SKM-1 (cell line): ENCODE data around the gene CFAP299.

Experiments
- DNase-seq: peaks from one replicate; lab custom pipeline; 2025; ENCODE audit not compliant: unreplicated experiment; lab: John Stamatoyannopoulos, UW

CFAP299 gene

GRCh38 chr4:80387390-80388283, 52.1 kb downstream of the CFAP299 start:
- no peak for DNase-seq

DNA sequence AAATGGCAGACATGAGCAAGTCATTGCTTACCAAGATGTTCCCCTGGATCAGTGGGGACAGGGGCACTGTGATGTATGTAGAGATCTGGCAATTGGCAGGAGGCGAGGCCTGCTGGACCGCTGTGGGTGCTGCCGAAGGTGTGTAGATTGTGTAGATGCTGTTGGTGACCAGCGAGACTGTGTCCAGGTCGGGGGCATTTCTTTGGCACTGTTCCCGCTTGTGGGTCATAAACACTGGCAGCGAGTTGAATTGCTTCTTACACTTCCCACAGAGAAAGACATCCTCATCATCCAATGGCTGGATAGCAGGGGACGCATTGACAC, 52.7 kb downstream of the CFAP299 start:
- DNase-seq: no peak

GRCh38 chr4:80390178-80390577, 54.6 kb downstream of the CFAP299 start:
- no peak for DNase-seq

DNA sequence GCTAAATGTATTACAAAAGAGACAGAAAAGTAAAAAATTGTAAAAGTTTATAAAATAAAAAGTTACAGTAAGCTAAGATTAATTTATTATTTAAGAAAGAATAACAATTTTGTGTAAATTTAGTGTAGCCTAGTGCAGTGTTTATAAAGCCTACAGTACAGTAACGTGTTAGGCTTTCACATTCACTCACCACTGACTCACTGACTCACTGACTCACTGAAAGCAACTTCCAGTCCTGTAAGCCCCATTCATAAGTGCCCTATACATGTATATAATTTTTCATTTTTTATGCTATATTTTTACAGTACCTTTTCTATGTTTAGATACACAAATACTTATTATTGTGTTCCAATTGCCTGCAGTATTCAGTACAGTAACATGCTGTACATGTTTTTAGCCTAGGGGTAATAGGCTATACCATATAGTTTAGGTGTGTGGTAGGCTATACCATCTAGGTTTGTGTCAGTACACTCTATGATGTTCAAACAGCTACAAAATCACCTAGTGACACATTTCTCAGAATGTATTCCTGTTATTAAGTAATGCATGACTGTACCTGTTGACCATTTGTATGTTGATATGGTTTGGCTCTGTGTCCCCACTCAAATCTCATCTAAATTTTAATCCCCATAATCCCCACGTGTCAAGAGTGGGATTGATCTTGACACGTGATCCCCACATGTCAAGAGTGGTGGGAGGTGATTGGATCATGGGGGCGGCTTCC, 57.9 kb downstream of the CFAP299 start:
- no peak for DNase-seq

- no peak for DNase-seq
Observed at GRCh38 chr4:80393970-80394250, 58.4 kb downstream of the CFAP299 start.

GRCh38 chr4:80407246-80407645, 71.7 kb downstream of the CFAP299 start:
- DNase-seq: no peak

- no peak for DNase-seq
Observed at GRCh38 chr4:80409809-80410208, 74.3 kb downstream of the CFAP299 start.

GRCh38 chr4:80412322-80412721, 76.8 kb downstream of the CFAP299 start:
- DNase-seq: no peak

DNA sequence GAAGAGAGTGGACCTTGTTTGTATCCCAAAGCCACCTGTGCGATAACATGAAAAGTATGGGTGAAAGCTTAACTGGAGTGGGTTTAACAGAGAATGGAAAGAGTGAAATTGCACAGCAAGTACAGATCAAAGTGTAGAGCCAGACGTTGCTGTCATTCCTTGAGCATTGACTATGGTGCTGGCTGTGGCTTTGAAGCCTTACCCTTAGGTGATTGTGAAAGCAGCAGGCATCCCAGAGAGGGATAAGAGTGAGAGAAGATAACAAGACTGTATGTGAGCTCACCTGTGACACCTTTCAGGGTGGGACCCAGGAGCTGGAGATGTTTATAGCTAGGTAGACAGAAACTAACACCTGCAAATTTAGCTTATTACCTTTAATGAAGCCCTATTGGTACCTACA, 77.6 kb downstream of the CFAP299 start:
- DNase-seq: no peak

- no peak for DNase-seq
Observed at GRCh38 chr4:80417019-80417418, 81.5 kb downstream of the CFAP299 start.

DNA sequence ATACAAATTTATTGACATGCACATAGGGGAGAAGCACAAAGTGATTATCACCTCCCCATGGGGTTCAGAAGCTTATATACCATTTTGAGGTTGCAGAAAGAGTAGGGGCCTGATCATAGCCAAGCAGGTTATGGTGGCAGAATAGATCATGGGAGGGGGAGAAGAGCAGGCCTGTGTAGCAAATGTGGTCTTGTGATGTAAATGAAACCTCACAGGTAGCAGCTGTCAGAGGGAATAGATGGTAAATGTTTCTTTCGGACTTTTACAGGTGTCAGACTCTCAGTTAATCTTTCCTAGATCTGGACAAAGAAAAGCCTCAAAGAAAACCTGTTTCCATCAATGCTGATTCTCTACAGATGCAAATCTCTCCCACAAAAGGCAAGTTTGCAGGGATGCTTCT, 84.4 kb downstream of the CFAP299 start:
- DNase-seq: no peak

GRCh38 chr4:80420638-80421037, 85.1 kb downstream of the CFAP299 start:
- DNase-seq: no peak

- DNase-seq: no peak
Observed at GRCh38 chr4:80422727-80423404, 87.3 kb downstream of the CFAP299 start.

DNA sequence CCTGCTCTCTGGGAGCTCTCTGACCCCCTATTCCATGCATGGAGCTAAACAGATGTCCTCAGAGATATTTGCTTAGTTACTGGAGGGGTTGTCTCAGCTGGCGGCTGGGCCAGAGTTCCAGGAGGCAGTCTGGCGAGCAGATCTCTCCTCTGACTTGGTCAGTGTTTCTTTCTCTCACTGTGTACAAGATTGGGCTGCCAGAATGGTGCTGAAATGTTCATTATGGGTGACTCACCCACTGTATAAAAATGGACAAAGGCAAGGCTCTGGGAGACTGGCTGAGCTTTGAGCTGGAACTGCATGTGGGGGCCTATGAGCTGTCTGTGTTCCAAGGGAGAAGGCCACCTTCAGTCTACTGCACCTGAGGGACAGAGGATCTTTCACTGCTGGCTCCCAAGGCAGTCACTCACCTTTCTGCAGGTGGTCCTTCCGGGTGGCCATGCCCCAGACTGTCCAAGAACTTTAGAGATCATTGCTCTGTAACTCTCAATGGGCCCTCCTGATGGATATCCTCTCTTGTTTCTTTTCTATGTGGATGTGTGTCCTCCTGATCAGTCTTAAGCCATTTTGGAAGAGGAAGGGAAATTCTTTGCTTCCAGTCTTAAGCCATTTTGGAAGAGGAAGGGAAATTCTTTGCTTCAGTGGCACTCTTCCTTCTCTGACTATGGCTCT, 88.2 kb downstream of the CFAP299 start:
- DNase-seq: no peak

DNA sequence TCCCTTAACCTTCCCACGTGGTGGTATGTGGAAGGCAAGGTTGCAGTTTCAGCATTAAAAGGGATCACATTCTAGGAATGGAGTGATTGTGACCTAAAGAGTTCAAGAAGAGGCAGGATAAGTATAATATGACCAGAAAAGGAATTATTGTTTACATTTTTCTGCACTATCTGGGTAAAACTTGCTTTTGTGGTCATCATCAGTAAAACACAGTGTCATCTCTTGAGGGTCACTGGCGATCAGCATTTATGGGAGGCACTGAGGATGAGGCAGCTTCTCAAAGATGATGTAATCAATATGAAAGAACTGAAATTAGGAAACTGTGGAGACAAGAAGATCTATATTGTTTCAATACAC, 88.7 kb downstream of the CFAP299 start:
- no peak for DNase-seq

GRCh38 chr4:80425124-80426100, 89.9 kb downstream of the CFAP299 start:
- no peak for DNase-seq

DNA sequence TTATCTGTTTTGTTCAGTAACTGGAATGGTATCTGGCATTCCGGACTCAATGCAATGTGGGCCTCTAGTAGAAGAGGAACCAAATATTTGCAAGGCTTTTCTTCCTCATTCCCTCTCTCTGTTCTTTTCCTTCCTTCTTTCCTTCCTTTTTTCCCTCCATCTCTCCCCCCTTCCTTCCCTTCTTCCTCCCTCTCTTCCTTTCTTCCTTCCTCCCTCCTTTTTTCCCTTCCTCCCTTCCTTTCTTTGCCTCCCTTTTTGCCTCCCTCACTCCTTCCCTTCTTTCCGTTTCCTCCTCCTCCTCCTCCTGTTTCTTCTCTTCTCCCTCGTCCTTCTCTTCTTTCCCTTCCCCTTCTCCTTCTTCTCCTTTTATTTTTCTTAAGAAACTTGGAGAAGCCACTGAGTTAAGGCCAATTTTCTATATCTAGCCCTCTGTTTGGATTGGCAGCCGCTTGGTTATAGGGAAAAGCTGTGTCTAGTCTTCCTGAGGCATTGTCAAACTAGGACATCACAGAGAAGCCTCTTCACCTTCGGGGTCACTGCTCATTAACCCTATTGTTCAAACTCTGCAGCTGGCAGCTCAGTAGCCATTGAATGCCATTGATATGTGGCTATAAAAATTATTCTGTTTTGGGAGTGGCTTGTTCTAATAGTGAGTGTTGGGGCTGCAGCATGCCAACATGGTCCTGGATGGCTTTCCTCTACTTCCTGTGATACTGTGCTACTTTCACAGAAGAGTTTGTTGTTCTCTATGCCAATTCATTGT, 95.9 kb downstream of the CFAP299 start:
- no peak for DNase-seq

GRCh38 chr4:80434238-80434637, 98.7 kb downstream of the CFAP299 start:
- DNase-seq: peak; percentile 23

- DNase-seq: no peak
Observed at GRCh38 chr4:80438016-80438415, 102.5 kb downstream of the CFAP299 start.
